ENCODE measurements around the gene POLR3C. TPM values are rescaled to one million over a fixed set of nuclear protein-coding genes. Genes with fewer than 3 reads are reported as not detected.
A peak's percentile ranks its signal among the peaks of the same experiment; 100 is the strongest.

The POLR3C gene
- total and polyA plus RNA-seq, 2 of the 13 experiments (the other 11 are each of a cell fraction or from before 2014, with no cell fraction given): 15.5 to 24.3 TPM

DNA sequence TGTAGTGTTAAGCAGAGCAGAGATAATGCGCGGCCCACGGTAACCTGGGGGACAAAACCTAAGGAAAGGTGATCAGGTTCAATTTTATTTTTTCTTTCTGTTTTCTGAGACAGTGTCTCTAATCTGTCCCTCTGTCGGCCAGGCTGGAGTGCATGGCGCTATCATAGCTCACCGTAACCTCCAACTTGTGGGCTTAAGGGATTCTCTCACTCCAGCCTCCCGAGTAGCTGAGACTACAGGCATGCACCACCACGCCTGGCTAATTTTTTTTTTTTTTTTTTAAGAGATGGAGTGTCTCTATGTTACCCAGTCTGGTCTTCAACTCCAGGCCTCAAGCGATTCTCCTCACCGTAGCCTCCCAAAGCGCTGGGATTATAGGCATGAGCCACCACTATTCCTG, 62.4 kb downstream of the POLR3C start:
- in situ Hi-C loops (cut with HindIII; ENCODE audit: extremely low pct_ligation_motif_present, low pct_unique_long_range_greater_than_20kb): loop anchor here (5.0 to 10.0 kb wide), 2 partner anchors 41 to 118 kb away; partner anchors contain the start of gene RBM8A
- no peak for TF ChIP-seq MLLT10 (CRISPR knock-in tag; IDR thresholded peaks at IDR 0.05)
- TF ChIP-seq MAZ (IDR thresholded peaks at IDR 0.05; ENCODE audit: borderline replicate concordance, low read depth, low read length): no peak
- TF ChIP-seq MAZ (CRISPR knock-in tag; IDR thresholded peaks at IDR 0.05; ENCODE audit: low read depth): 0 out of 2 replicates have a peak, but pooled peaks have one; percentile 27
- TF ChIP-seq, protein P1, sequence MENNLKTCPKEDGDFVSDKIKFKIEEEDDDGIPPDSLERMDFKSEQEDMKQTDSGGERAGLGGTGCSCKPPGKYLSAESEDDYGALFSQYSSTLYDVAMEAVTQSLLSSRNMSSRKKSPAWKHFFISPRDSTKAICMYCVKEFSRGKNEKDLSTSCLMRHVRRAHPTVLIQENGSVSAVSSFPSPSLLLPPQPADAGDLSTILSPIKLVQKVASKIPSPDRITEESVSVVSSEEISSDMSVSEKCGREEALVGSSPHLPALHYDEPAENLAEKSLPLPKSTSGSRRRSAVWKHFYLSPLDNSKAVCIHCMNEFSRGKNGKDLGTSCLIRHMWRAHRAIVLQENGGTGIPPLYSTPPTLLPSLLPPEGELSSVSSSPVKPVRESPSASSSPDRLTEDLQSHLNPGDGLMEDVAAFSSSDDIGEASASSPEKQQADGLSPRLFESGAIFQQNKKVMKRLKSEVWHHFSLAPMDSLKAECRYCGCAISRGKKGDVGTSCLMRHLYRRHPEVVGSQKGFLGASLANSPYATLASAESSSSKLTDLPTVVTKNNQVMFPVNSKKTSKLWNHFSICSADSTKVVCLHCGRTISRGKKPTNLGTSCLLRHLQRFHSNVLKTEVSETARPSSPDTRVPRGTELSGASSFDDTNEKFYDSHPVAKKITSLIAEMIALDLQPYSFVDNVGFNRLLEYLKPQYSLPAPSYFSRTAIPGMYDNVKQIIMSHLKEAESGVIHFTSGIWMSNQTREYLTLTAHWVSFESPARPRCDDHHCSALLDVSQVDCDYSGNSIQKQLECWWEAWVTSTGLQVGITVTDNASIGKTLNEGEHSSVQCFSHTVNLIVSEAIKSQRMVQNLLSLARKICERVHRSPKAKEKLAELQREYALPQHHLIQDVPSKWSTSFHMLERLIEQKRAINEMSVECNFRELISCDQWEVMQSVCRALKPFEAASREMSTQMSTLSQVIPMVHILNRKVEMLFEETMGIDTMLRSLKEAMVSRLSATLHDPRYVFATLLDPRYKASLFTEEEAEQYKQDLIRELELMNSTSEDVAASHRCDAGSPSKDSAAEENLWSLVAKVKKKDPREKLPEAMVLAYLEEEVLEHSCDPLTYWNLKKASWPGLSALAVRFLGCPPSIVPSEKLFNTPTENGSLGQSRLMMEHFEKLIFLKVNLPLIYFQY (CRISPR knock-in tag; IDR thresholded peaks at IDR 0.05; ENCODE audit: borderline replicate concordance): no peak
- no peak for TF ChIP-seq SP4 (CRISPR knock-in tag; IDR thresholded peaks at IDR 0.05)
- TF ChIP-seq SOX6 (IDR thresholded peaks at IDR 0.05): no peak
- TF ChIP-seq SOX6 (CRISPR knock-in tag; IDR thresholded peaks at IDR 0.05): 0 out of 2 replicates have a peak, but pooled peaks have one; percentile 11
- 0 out of 2 replicates have a peak, but pooled peaks have one; percentile 34 for TF ChIP-seq ZBTB38 (CRISPR knock-in tag; IDR thresholded peaks at IDR 0.05)
- no peak for TF ChIP-seq CEBPG (CRISPR knock-in tag; IDR thresholded peaks at IDR 0.05)
- TF ChIP-seq, protein P2, sequence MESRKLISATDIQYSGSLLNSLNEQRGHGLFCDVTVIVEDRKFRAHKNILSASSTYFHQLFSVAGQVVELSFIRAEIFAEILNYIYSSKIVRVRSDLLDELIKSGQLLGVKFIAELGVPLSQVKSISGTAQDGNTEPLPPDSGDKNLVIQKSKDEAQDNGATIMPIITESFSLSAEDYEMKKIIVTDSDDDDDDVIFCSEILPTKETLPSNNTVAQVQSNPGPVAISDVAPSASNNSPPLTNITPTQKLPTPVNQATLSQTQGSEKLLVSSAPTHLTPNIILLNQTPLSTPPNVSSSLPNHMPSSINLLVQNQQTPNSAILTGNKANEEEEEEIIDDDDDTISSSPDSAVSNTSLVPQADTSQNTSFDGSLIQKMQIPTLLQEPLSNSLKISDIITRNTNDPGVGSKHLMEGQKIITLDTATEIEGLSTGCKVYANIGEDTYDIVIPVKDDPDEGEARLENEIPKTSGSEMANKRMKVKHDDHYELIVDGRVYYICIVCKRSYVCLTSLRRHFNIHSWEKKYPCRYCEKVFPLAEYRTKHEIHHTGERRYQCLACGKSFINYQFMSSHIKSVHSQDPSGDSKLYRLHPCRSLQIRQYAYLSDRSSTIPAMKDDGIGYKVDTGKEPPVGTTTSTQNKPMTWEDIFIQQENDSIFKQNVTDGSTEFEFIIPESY (CRISPR knock-in tag; IDR thresholded peaks at IDR 0.05): peak; percentile 67; the same call in 1 of the 2 replicates
- no peak for TF ChIP-seq ZFAT (CRISPR knock-in tag; conservative IDR thresholded peaks at IDR 0.05)
- H4K20me1 ChIP-seq (ENCODE audit: insufficient read depth, low read length): no peaks in the 10 kb centered on the region
- CTCF ChIA-PET (ENCODE audit: low intra/inter-chr PET ratio, low total read pairs): no interaction called here
- no TSS peak for BruUV-seq (replicated peaks)
- H3K4me3 ChIP-seq (replicated peaks in 1 of 3; ENCODE audit: insufficient read depth in 1 of 3, low read depth in 2 of 3, low read length in 3 of 3): peak overlapping the region; percentile 63 to 80 (median 71); a peak in 5 of 6 replicates
- peaks cover 2 to 26% of the 10 kb centered on the region in 2 experiments for H3K27me3 ChIP-seq (ENCODE audit: control insufficient read depth in 1 of 2, insufficient read depth in 2 of 2, low read length in 2 of 2)
- DNase-seq (ENCODE audit: low spot score) (no peak), FAIRE-seq (no peak), ATAC-seq (peak; percentile 22)
- peaks cover 49% of the 10 kb centered on the region for H3K4me1 ChIP-seq (ENCODE audit: insufficient read depth, low read length)
- 60% methylated on average over 11 of the region's 11 CpGs for WGBS (ENCODE audit: low lambda C conversion rate)
- intact Hi-C loops (cut with micrococcal nuclease; ENCODE audit: unreplicated experiment): no loop called here
- H3K4me2 ChIP-seq (ENCODE audit: low read depth, low read length): peak overlapping the region; percentile 75
- POLR2A ChIA-PET: interaction anchor here (0.8 to 3.8 kb wide), 3 partner anchors 27 to 44 kb away, joined by 3 to 14 read pairs (median 4); partner anchors contain the start of genes PIAS3 and RBM8A
- no peak overlapping the region for H3K9ac ChIP-seq (ENCODE audit: insufficient read depth, low read depth, low read length)
- H3K79me2 ChIP-seq (ENCODE audit: insufficient read depth, low read length): no peaks in the 10 kb centered on the region
- H3K27ac ChIP-seq (ENCODE audit: extremely low read length, insufficient read depth, low read length): no peak overlapping the region
- no peaks in the 10 kb centered on the region for H3K9me3 ChIP-seq (ENCODE audit: low read length)
- H2AFZ ChIP-seq (ENCODE audit: low read length): no peak overlapping the region
- no peaks in the 10 kb centered on the region for H3K36me3 ChIP-seq (replicated peaks in 1 of 2; ENCODE audit: control insufficient read depth in 1 of 2, insufficient read depth in 2 of 2, low read length in 2 of 2)
